HepG2 (cell line): Measurements from ENCODE around the gene OSBP. TPM values are rescaled to one million over a fixed set of nuclear protein-coding genes. Genes with fewer than 3 reads are reported as not detected.

Experiments used
- E2F1 ChIP-seq: sonication (generic); formaldehyde crosslinking; IDR thresholded peaks from 2 replicates; pipeline ENCODE4 v1.5.0; 2020; ENCODE audit warnings: missing genetic modification reagents
- FIP1L1 ChIP-seq: fragments of 200-400 bp; formaldehyde crosslinking; IDR thresholded peaks from 2 replicates; pipeline ENCODE4 v1.6.1; 2018; ENCODE audit warnings: low read depth, mild to moderate bottlenecking, low read length, moderate library complexity, borderline replicate concordance; ENCODE audit not compliant: insufficient read depth
- GPBP1L1 ChIP-seq: sonication (generic); formaldehyde crosslinking; IDR thresholded peaks from 2 replicates; pipeline ENCODE4 v1.5.0; 2020; ENCODE audit warnings: mild to moderate bottlenecking, missing genetic modification reagents
- HDAC6 ChIP-seq: fragments of 200-600 bp; sonication (generic); IDR thresholded peaks from 2 replicates; pipeline ENCODE4 v1.7.0; 2017; ENCODE audit warnings: mild to moderate bottlenecking, antibody characterized with exemption, low read length, low read depth
- IRX3 ChIP-seq: sonication (generic); formaldehyde crosslinking; IDR thresholded peaks from 2 replicates; pipeline ENCODE4 v1.8.1; 2023; ENCODE audit warnings: mild to moderate bottlenecking, low read depth, missing genetic modification reagents, borderline replicate concordance
- KMT2A ChIP-seq: sonication (generic); formaldehyde crosslinking; IDR thresholded peaks from 2 replicates; pipeline ENCODE4 v1.4.0; 2020; ENCODE audit warnings: missing genetic modification reagents
- MAF1 ChIP-seq: sonication (generic); formaldehyde crosslinking; IDR thresholded peaks from 2 replicates; pipeline ENCODE4 v1.5.0; 2020; ENCODE audit warnings: missing genetic modification reagents, borderline replicate concordance
- MLXIP ChIP-seq: sonication (generic); formaldehyde crosslinking; IDR thresholded peaks from 2 replicates; pipeline ENCODE4 v1.9.0; 2021; ENCODE audit warnings: missing genetic modification reagents, borderline replicate concordance
- TCF12 ChIP-seq, 2 experiments: fragments of 450-650 bp in 1 of 2; sonication (generic) in 1 of 2; formaldehyde crosslinking in 1 of 2; IDR thresholded peaks; 2 replicates each; pipeline versions ENCODE4 v1.6.1 to v1.8.0; 2017 to 2022; ENCODE audit warnings: antibody characterized with exemption in 1 of 2, mild to moderate bottlenecking in 1 of 2, missing genetic modification reagents in 1 of 2, moderate library complexity in 1 of 2
- THYN1 ChIP-seq: sonication (generic); formaldehyde crosslinking; IDR thresholded peaks from 2 replicates; pipeline ENCODE4 v1.8.1; 2023; ENCODE audit warnings: low read depth, mild to moderate bottlenecking, moderate library complexity, missing genetic modification reagents, borderline replicate concordance
- WIZ ChIP-seq: sonication (generic); formaldehyde crosslinking; IDR thresholded peaks from 2 replicates; pipeline ENCODE4 v1.5.1; 2020; ENCODE audit warnings: mild to moderate bottlenecking, missing genetic modification reagents
- XBP1 ChIP-seq: sonication (generic); formaldehyde crosslinking; IDR thresholded peaks from 2 replicates; pipeline ENCODE4 v1.5.0; 2020; ENCODE audit warnings: missing genetic modification reagents
- ZBTB4 ChIP-seq: sonication (generic); formaldehyde crosslinking; IDR thresholded peaks from 2 replicates; pipeline ENCODE4 v1.4.0; 2020; ENCODE audit warnings: missing genetic modification reagents, mild to moderate bottlenecking, borderline replicate concordance
- ZFP37 ChIP-seq: sonication (generic); formaldehyde crosslinking; IDR thresholded peaks from 2 replicates; pipeline ENCODE4 v1.4.0; 2020; ENCODE audit warnings: missing genetic modification reagents, borderline replicate concordance
- ZNF674 ChIP-seq: sonication (generic); formaldehyde crosslinking; IDR thresholded peaks from 2 replicates; pipeline ENCODE4 v1.5.0; 2020; ENCODE audit warnings: low read depth, mild to moderate bottlenecking, missing genetic modification reagents
- polyA plus RNA-seq, 8 experiments: library from polyadenylated mRNA; depleted of rRNA in 3 of 8; stranded (reverse) in 7 of 8; unstranded in 1 of 8; fragments of >200 nt; fragmentation: Illumina TruSeq in 4 of 8; extraction: Trizol in 4 of 8; gene quantifications; 2 replicates each; pipeline versions ENCODE4 v1.2.1 to v1.2.3, GENCODE V29; 2011 to 2016; ENCODE audit warnings: low read depth in 4 of 8, missing spikeins in 1 of 8, mixed read lengths in 1 of 8; ENCODE audit not compliant: insufficient read depth in 1 of 8
- total RNA-seq, 5 experiments: library from RNA; depleted of rRNA; stranded (reverse); fragments of >200 nt; fragmentation: Illumina TruSeq; extraction: Trizol; gene quantifications; 2 replicates each; pipeline ENCODE4 v1.2.3, GENCODE V29; 2016; ENCODE audit warnings: low read depth in 1 of 5
- TF ChIP-seq, protein P1 (sequence below): sonication (generic); formaldehyde crosslinking; IDR thresholded peaks from 2 replicates; pipeline ENCODE4 v1.4.0; 2020; ENCODE audit warnings: missing genetic modification reagents, borderline replicate concordance
- TF ChIP-seq, protein P2 (sequence below): sonication (generic); formaldehyde crosslinking; IDR thresholded peaks from 2 replicates; pipeline ENCODE4 v1.4.0; 2020; ENCODE audit warnings: missing genetic modification reagents

The OSBP gene
- total and polyA plus RNA-seq, 2 of the 13 experiments (the other 11 are each of a cell fraction or from before 2014, with no cell fraction given) = 12.1 to 13.5 TPM

- TF ChIP-seq GPBP1L1 (CRISPR knock-in tag) (no peak), IRX3 (CRISPR knock-in tag) (no peak), XBP1 (CRISPR knock-in tag) (no peak), ZBTB4 (CRISPR knock-in tag) (no peak), KMT2A (no peak), HDAC6 (no peak), MLXIP (CRISPR knock-in tag) (no peak), ZFP37 (CRISPR knock-in tag) (no peak), FIP1L1 (no peak), E2F1 (CRISPR knock-in tag) (no peak), THYN1 (CRISPR knock-in tag) (no peak), TCF12 (IDR thresholded peaks at IDR 0.05) (no peak), TCF12 (CRISPR knock-in tag; IDR thresholded peaks at IDR 0.05) (no peak), WIZ (CRISPR knock-in tag) (no peak), ZNF674 (CRISPR knock-in tag) (no peak), MAF1 (peak; percentile 99)
- TF ChIP-seq, protein P1, sequence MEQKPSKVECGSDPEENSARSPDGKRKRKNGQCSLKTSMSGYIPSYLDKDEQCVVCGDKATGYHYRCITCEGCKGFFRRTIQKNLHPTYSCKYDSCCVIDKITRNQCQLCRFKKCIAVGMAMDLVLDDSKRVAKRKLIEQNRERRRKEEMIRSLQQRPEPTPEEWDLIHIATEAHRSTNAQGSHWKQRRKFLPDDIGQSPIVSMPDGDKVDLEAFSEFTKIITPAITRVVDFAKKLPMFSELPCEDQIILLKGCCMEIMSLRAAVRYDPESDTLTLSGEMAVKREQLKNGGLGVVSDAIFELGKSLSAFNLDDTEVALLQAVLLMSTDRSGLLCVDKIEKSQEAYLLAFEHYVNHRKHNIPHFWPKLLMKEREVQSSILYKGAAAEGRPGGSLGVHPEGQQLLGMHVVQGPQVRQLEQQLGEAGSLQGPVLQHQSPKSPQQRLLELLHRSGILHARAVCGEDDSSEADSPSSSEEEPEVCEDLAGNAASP (CRISPR knock-in tag) = peak; percentile 65
- TF ChIP-seq, protein P2, sequence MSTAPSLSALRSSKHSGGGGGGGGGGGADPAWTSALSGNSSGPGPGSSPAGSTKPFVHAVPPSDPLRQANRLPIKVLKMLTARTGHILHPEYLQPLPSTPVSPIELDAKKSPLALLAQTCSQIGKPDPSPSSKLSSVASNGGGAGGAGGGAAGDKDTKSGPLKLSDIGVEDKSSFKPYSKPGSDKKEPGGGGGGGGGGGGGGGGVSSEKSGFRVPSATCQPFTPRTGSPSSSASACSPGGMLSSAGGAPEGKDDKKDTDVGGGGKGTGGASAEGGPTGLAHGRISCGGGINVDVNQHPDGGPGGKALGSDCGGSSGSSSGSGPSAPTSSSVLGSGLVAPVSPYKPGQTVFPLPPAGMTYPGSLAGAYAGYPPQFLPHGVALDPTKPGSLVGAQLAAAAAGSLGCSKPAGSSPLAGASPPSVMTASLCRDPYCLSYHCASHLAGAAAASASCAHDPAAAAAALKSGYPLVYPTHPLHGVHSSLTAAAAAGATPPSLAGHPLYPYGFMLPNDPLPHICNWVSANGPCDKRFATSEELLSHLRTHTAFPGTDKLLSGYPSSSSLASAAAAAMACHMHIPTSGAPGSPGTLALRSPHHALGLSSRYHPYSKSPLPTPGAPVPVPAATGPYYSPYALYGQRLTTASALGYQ (CRISPR knock-in tag) = no peak
Measured at GRCh38 chr11:59560290-59560701, 55.3 kb downstream of the OSBP start (continued).
